ENCODE results near the gene LBX2. TPM values are rescaled to one million over a fixed set of nuclear protein-coding genes. Genes with fewer than 3 reads are reported as not detected.
A peak's percentile ranks its signal among the peaks of the same experiment; 100 is the strongest.

The LBX2 gene
- total RNA-seq, 4 donors from 2014 or later, result 0.50 to 2.6 (median 1.9) TPM; not detected in 1

- no peaks in the 10 kb centered on the region for H3K9me3 ChIP-seq
- H3K27ac ChIP-seq, result peak within 1 kb of the TSS; percentile 97 to 98 (median 98)
- intact Hi-C loops (cut with DNase I), result no loop called here
- peak in 1 of 2 donors; percentile 71 for TF ChIP-seq POLR2A (IDR thresholded peaks at IDR 0.05)
- no peak for TF ChIP-seq CTCF (IDR thresholded peaks at IDR 0.05)
- peak within 1 kb of the TSS; percentile 34 to 69 (median 63) for H3K4me3 ChIP-seq (replicated peaks in 1 of 3)
- H3K4me1 ChIP-seq, result peaks cover 23 to 30% of the 10 kb centered on the region in 2 donors
- H3K36me3 ChIP-seq, result peaks cover 7 to 12% of the 10 kb centered on the region in 2 donors
- 1% methylated on average over 13 to 30 of the region's 38 CpGs for WGBS, 2 donors
- peak; percentile 100 for DNase-seq
- H3K27me3 ChIP-seq, result no peaks in the 10 kb centered on the region
Observed at GRCh38 chr2:74458132-74458937, 41.1 kb downstream of the LBX2 start, which contains the start of gene WBP1. WBP1 (plus strand) TSS chr2:74458438; CDS start chr2:74458603, 165 bp downstream.

- Histone ChIP-seq H3K36me3 (peaks cover 5 to 9% of the 10 kb centered on the region in 2 donors), H3K9me3 (no peaks in the 10 kb centered on the region), H3K4me1 (peaks cover 23 to 30% of the 10 kb centered on the region in 2 donors), H3K4me3 (replicated peaks in 1 of 3) (peak overlapping the region; percentile 11 to 63 (median 40)), H3K27me3 (no peaks in the 10 kb centered on the region), H3K27ac (peak overlapping the region; percentile 97 to 98 (median 98))
- intact Hi-C loops (cut with DNase I), result no loop called here
- TF ChIP-seq POLR2A (IDR thresholded peaks at IDR 0.05) (peak; percentile 71 to 97), CTCF (IDR thresholded peaks at IDR 0.05) (no peak)
- DNase-seq, result peak; percentile 78 to 81
- WGBS, 2 donors, result 0 to 1% methylated on average over 20 to 31 of the region's 46 CpGs
Observed at GRCh38 chr2:74457549-74458131, 41.8 kb downstream of the LBX2 start.

- no peaks in the 10 kb centered on the region for H3K27me3 ChIP-seq
- TF ChIP-seq CTCF (IDR thresholded peaks at IDR 0.05), result no peak
- intact Hi-C loops (cut with DNase I), result no loop called here
- H3K4me1 ChIP-seq, result peaks cover 23 to 30% of the 10 kb centered on the region in 2 donors
- no peaks in the 10 kb centered on the region for H3K9me3 ChIP-seq
- H3K4me3 ChIP-seq (replicated peaks in 1 of 3), result peak overlapping the region; percentile 11 to 63 (median 40)
- WGBS, 2 donors, result 2 to 7% methylated on average over 10 of the region's 27 CpGs
- H3K27ac ChIP-seq, result peak overlapping the region; percentile 97 to 98 (median 98)
- no peak for DNase-seq
- peaks cover 0 to 4% of the 10 kb centered on the region in 2 donors for H3K36me3 ChIP-seq
Observed at GRCh38 chr2:74457129-74457548, 42.3 kb downstream of the LBX2 start.

- H3K4me1 ChIP-seq, result peaks cover 23 to 30% of the 10 kb centered on the region in 2 donors
- H3K36me3 ChIP-seq, result no peaks in the 10 kb centered on the region
- H3K27ac ChIP-seq, result peak within 1 kb of the TSS in 1 of 3 donors; percentile 13
- peak in 1 of 2 donors; percentile 52 for TF ChIP-seq POLR2A (IDR thresholded peaks at IDR 0.05)
- no peak for TF ChIP-seq CTCF (IDR thresholded peaks at IDR 0.05)
- no peaks in the 10 kb centered on the region for H3K27me3 ChIP-seq
- peak within 1 kb of the TSS; percentile 31 to 81 (median 38) for H3K4me3 ChIP-seq (replicated peaks in 1 of 3)
- 3% methylated on average over 28 to 36 of the region's 40 CpGs for WGBS, 2 donors
- no peaks in the 10 kb centered on the region for H3K9me3 ChIP-seq
- intact Hi-C loops (cut with DNase I), result no loop called here
- peak; percentile 95 for DNase-seq
Observed at GRCh38 chr2:74454654-74455511, 44.5 kb downstream of the LBX2 start, which contains the start of gene INO80B. INO80B (plus strand) TSS chr2:74455087; CDS start chr2:74455117, 30 bp downstream.

Data from thyroid gland (tissue), 4 donors.